Measurements from ENCODE around the gene B3GNT9.
A peak's percentile ranks its signal among the peaks of the same experiment; 100 is the strongest.

The B3GNT9 gene

DNA sequence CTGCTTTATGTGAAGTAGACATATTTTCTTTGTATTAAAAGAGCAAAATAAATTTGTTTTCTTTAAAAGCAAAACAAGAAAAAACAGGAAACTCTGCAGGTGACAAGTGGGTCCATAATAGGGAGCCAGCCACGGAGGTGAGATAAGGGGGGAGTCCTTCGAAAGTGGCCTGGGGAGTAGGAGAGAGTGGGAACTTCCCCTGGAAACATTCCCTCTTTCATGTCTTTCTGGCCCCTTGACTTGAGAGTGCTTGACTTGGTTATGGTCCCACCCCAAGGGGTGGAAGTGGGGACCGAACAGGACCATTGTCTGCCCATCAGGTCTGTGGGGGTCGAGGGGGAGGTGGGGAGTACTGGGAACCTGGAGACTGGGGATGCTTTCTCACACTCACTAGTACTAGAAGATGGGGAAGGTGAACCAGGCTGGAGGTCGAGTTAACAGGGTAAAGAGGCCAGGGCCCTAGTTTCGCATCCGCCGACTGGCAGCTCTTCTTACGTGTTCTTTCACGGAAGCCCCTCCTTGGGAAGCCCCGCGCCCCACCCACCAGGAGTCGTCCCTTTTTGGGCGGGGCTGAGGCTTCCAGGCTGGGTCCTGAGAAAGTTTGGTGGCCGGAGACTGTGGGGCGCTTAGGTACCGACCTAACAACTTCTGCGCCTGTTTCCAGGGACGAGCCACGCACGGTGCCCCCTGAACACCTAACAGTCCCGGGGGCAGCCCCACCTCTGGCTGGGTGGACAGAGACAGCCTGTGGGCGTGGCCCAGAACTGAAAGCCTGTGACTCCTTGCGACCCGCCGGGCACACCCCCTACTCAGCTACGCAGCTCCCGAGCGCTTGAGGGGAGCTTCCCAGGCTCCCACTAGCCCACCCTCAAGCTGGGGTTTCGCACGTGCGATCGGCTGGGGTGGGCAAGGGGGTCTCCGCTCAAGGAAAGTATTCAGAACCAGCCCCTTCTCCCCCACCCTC is 8.1 kb upstream of the B3GNT9 start:
- DNase-seq: no peak
- Histone ChIP-seq H3K9me3 (ENCODE audit: severe bottlenecking) (no peaks in the 10 kb centered on the region), H3K27me3 (ENCODE audit: insufficient read depth, low read depth, severe bottlenecking) (peaks cover 6% of the 10 kb centered on the region), H3K36me3 (no peaks in the 10 kb centered on the region), H3K27ac (peak overlapping the region; percentile 68; the same call in 1 of the 2 replicates), H3K4me3 (ENCODE audit: low read depth, low read length) (peak overlapping the region; percentile 80)
- TF ChIP-seq, protein P1, sequence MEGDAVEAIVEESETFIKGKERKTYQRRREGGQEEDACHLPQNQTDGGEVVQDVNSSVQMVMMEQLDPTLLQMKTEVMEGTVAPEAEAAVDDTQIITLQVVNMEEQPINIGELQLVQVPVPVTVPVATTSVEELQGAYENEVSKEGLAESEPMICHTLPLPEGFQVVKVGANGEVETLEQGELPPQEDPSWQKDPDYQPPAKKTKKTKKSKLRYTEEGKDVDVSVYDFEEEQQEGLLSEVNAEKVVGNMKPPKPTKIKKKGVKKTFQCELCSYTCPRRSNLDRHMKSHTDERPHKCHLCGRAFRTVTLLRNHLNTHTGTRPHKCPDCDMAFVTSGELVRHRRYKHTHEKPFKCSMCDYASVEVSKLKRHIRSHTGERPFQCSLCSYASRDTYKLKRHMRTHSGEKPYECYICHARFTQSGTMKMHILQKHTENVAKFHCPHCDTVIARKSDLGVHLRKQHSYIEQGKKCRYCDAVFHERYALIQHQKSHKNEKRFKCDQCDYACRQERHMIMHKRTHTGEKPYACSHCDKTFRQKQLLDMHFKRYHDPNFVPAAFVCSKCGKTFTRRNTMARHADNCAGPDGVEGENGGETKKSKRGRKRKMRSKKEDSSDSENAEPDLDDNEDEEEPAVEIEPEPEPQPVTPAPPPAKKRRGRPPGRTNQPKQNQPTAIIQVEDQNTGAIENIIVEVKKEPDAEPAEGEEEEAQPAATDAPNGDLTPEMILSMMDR (IDR thresholded peaks at IDR 0.05; ENCODE audit: low read depth, low read length): no peak

DNA sequence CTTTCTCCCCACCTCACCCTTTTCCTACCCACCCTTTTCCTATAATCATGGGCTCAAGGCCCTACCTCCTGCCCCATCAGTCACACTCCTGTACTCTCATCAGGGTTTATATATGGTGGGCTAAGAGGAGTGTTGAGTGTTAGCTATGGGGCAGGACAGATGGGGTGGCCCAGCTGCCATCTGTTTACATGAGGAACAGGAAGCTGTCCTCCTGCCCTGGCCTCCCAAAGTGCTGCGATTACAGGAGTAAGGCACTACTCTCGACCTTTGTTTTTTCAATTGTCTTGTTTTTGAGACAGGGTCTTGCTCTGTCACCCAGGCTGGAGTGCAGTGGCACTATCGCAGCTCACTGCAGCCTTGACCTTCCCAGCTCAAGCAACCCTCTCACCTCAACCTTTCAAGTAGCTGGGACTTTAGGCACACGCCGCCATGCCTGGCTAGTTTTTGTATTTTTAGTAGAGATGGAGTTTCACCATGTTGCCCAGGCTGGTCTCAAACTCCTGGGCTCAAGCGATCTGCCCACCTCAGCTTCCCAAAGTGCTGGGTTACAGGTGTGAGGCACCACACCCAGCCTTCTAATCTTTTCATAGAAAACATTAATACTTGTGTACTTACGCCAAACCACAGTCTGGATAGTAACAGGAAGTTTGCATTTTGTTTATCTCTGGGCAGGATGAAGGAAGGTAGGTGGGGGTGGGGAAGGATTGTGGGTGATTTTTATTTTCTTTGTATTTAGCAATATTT is 7.3 kb upstream of the B3GNT9 start:
- Histone ChIP-seq H3K27ac (no peak overlapping the region), H3K27me3 (ENCODE audit: insufficient read depth, low read depth, severe bottlenecking) (peaks cover 6% of the 10 kb centered on the region), H3K36me3 (no peaks in the 10 kb centered on the region), H3K4me3 (ENCODE audit: low read depth, low read length) (no peak overlapping the region), H3K9me3 (ENCODE audit: severe bottlenecking) (no peaks in the 10 kb centered on the region)
- DNase-seq: no peak
- TF ChIP-seq, protein P1 (IDR thresholded peaks at IDR 0.05; ENCODE audit: low read depth, low read length): no peak

DNA sequence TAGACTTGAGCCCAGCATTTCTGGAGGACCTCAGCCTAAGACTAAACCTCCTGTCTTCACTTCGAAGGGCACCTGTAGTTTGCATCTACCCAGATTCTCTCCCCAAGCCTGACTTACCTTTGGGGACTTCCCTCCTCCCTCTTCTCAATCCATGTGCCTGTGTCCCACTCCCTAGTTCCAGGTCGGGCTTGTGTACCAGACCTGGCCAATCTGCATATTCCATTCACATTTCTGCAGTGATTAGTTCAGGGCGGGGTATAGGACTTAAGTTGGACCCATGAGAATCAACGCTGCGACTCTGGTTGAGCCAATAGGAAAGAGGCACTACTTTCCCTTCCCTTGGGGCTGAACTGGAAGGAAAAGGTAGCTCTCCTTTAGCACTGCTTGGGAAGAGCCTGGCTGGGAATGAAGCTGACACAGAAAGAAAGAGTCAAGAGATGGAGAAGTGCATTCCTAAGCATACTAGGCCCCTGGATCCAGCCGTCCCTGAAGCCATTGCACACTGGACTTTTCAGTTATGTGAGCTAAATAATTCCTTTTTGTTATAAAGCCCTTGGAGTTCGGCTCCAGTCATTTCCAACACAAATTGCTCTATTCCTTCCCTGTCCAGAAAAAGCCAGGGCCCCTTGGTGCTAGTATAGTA is 6.4 kb upstream of the B3GNT9 start:
- peaks cover 6% of the 10 kb centered on the region for H3K27me3 ChIP-seq (ENCODE audit: insufficient read depth, low read depth, severe bottlenecking)
- TF ChIP-seq, protein P1 (IDR thresholded peaks at IDR 0.05; ENCODE audit: low read depth, low read length): no peak
- no peak overlapping the region for H3K27ac ChIP-seq
- H3K9me3 ChIP-seq (ENCODE audit: severe bottlenecking): no peaks in the 10 kb centered on the region
- no peaks in the 10 kb centered on the region for H3K36me3 ChIP-seq
- no peak overlapping the region for H3K4me3 ChIP-seq (ENCODE audit: low read depth, low read length)
- no peak for DNase-seq

DNA sequence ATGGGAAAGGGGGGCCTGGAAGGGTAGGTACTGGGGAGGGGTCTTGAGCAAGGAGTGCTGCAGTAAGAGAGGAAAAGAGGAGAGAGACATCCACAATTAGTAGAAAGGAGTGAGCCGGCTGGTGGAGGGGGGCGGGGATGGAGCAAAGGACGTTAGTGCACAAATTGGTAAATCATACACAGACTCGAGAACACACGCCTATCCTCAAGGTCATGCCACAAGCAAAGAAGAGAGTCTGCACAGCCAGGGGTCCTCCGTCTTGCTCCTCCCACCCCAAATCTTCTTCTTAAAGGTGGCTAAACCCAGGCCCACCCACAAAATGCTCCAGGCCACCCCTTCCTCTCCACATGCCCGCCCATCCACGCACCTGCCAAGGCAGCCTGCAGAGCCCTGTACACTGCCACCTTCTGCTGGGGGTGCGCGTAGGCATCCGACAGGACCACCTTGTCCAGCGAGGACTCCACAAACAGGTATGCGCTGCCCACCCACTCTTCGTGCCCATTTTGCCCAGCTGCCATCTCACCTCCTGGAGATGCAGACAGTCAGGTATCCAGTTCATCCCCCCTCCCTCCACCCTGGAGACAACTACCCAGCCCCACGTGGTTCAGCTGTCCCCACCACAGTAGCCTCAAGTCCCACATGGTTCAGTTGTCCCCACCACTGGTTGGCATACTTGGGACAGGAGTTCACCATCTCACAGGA is 5.5 kb upstream of the B3GNT9 start:
- Histone ChIP-seq H3K27me3 (ENCODE audit: insufficient read depth, low read depth, severe bottlenecking) (peaks cover 6% of the 10 kb centered on the region), H3K36me3 (no peaks in the 10 kb centered on the region)
- no peak for DNase-seq

More for the DNA sequence above, 5.5 kb upstream of the B3GNT9 start:
- Histone ChIP-seq H3K27ac (no peak overlapping the region), H3K4me3 (ENCODE audit: low read depth, low read length) (no peak overlapping the region), H3K9me3 (ENCODE audit: severe bottlenecking) (no peaks in the 10 kb centered on the region)
- TF ChIP-seq, protein P1 (IDR thresholded peaks at IDR 0.05; ENCODE audit: low read depth, low read length): no peak
